SHP77 treated with DMSO at 0.1 percent for 48 hours (cell line): ENCODE results near the gene XXYLT1.
"Not testable (repeated sequence)": the region's sequence is repeated elsewhere in the genome, so short reads cannot be mapped to it uniquely, and the experiment has no call there.

Source experiments
- DNase-seq: peaks from one replicate; lab custom pipeline; 2025; lab: John Stamatoyannopoulos, UW

Gene XXYLT1

DNA sequence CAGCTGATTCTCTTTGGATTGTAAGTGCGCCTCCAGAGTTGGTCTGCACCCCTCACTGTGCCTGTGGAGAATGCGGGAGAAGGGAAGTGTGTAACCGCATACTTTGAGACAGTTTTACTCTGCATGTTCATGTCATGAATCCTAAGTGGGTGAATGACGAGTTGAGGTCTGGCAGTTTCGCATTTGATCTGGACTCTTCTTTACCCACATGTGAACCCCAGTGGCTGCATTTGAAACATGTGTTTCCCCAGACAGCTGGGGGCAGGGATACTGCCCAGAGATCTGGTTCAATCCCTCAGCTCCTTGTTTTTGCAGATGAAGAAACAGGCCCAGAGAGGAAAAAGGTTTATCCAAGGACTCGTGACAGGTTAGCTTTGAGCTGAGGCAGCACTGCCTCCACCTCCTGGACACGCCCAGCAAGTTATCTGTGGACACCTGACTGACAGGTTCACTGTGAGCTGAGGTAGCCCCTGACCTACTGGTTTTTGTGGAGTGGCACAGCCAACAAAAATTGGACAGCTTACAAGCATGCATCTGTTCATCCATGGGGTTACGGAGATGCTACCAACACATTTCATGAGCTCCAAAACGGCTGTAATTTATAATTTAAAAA lies 207.3 kb downstream of the XXYLT1 start:
- DNase-seq = no peak

DNA sequence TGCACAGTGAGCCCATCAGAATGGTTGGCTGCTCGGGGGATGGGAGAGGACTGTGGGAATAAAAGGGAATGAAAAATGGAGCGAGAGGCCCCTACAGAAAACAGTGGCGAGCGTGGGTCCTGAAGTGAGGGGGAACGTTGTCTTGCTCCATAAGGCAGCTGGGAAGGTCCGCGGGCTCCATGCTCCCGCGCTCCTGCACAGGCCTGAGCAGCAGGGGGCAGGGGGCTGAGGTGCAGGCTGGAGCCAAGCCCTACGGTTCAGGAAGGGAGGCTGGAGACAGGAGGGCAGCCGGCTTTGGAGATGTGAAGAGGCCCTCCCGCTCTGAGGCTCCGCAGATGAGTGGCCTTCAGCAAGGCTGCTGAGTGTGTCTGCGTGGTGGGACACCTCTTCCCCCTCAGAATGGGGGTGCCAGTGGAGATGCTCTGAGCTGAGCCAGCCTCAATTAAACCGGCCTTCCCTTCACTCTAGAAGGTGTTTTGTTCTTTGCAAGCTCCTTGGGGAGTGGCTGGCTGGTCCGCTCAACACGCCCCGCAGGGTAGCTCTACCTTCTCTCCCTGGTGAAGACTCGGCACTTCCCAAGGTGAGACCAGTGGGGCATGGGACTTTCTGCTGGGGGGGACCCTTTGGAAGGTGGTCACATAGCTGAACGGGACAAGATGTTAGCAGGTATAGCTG lies 208.0 kb downstream of the XXYLT1 start:
- no peak for DNase-seq

DNA sequence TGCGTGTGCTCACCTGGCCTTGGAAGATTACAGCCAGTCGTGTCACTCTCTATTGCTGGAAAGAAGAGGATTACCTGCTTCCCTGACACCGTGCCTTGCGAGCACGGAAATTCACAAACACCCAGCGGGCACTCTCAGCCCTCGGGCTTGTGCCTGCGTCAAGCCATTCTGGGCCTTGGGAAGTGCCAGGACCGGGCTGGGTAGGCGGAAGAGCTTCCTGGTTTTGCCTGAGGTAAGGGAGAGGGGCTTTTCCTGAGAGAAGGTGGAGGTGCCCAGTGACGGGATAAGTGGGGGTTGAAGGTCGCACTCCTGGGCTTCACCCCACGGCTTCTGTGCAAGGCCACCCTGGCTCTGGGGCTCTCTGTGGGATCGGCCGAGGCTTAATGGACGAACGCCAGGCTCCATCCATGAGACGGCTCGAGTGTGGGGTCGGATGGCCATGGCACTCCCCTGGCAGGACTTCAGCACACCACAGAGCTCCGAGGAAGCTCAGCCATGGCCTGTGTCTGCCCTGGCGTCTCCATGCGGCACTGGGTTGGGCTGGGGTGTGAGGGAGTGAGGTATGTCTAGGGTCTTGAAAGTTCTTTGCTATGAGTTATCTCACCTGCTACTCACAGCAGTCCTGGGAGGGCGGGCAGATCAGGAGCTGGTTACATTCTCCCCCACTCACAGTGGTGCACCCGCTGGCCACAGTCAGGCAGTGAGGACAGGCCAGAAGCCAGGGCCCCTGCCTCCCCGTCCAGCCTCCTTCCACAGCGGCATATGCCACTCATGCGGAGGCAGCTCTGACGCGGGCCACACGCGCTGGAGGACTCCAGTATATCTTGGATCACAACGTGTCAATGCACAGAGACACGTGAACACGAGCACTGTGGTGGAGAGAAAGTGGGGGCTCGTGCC lies 209.0 kb downstream of the XXYLT1 start:
- no peak for DNase-seq

DNA sequence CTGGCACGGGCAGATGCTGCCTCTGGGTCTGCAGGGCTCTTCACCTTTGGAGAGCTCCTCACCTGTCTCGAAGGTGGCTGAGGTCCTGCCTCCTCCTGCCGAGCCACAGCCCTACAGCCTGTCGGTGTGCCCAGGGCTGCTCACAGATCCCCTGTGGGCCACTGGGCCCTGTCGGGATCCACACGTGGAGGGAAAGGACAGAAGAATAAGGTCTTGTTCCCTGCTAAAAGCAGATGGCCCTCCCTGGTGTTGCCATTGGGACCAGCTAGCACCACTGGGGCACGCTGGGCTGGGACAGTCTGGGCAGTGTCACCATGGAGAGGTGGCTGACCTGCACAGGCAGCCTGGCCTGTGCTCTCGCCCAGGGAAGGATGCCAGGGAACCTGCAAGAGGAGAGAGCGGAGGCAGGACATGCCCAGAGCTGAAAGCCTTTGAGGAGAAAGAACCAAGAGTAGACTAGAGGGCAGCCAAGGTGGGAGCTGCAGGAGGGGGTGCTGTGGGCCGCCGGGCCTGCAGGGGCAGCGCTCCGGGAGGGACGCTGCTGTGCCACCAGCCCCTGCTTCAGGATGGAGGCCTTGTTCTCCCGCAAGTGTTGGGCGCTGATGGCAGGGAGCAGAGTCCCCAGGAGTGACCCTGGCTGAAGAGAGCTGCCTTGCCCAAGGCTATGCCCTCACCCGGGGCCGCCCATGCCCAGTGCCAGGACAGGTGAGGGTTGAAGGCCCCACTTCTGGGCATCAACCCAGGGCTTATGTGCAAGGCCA lies 210.2 kb downstream of the XXYLT1 start:
- DNase-seq = no peak

DNA sequence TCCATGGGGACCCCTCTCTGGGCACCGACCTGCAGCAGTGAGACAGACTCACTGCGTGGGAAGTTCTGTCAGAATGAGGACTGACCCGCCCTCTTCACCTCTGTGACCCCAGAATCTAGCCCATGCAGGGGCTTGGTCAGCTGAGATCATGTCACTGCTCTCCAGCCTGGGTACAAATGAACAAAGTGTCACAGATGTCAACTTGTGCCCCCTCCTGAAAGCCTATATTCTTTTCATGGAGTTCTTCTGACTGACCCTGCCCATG lies 210.8 kb downstream of the XXYLT1 start:
- DNase-seq = no peak

DNA sequence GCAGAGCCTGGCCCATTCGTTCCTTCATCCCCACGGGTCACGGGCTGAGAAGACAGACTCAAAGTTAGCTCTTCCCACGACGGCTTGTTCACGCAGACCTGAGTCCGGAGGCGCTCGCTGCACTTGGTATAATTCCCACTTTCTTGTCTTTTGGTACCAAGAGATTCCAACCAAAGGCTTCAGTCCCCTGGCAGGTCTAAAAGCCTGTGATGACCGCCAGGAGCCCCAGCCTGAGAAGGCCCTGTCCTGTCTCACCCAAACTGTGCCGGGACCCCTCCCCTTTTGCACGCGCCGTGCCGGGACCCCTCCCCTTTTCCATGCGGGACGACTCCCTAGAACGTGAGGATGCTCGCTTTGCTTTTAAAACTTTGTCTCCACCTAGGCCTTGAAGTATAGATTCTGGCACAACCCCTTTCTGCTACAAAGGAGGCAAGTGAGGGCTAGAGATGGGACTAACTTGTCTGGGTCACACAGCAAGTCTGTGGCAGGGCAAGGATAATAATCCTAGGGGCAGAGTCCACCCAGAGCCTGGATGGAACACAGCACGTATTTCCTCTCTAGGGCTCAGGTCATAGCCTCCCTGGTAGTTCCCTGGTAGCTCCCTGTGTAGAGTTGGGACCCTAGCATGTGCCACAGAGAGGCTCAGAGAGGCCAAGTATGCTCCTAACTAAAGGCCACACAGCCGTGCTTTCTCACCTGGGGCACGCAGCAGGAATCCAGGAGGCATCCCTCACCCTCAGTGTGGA lies 211.3 kb downstream of the XXYLT1 start:
- no peak for DNase-seq

DNA sequence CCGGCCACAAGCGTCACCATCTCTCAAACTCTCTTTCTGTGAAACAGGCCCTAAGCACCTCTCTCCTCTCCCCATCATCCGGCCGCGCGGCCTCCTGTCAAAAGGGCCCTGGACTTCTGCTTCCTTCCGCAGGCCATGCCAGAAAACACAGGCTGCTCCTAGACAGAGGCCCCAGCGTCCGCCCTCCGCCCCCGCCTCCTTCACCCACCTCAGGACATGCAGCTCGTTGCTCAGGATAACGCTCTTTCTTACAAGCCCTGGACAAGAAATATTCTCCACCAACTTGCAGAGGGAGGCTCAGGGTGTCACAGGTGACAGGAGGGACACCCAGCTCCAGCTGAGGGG lies 212.0 kb downstream of the XXYLT1 start:
- no peak for DNase-seq

DNA sequence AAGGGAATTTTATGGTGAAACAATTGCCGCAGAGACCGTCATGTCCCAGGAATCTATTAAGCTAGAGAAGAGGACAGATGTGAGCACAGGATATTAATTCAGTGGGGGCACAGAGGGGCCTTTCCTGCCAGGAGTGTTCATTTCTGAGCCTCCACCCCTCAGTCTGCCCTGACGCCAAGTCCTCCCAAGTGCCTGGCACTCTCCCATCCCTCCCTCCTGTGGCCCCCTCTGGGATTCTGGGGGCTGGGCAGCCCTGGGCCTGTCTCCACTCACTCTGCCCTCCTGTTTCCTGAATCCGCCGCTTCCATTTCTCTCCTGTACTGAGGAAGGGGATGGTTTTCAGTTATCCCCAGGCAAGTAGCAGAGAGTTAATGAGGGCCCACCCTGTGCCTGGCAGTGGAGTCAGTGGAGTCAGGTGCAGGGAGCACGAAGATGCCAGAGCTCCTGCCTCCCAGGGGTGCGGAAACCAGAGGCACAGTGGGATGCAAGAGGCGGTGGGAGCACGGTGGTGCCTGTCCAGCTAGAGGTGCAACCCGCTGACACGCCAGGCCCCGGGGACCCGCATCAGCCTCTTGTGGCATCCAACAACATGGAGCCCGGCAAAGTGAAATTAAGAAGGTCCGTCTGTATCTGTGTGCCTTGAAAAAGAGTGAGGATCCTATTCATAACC lies 212.5 kb downstream of the XXYLT1 start:
- no peak for DNase-seq

DNA sequence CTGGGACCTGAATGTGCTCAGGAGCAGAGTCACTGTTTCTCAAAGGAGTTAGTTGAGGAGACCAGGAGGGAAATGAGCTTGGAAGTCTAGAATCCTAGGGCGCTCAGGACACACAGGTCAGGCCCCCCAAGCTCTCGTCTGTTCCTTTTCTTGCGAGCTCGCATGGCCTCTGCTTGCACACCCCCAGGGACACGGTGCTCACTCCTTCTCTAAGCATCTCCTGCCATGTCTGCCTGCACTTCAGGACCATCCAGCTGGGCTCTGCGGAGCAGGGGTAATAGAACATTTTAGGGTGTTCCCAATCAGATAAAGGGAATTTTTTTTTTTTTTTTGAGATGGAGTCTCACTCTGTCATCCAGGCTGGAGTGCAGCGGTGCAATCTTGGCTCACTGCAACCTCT lies 213.2 kb downstream of the XXYLT1 start:
- no peak for DNase-seq

DNA sequence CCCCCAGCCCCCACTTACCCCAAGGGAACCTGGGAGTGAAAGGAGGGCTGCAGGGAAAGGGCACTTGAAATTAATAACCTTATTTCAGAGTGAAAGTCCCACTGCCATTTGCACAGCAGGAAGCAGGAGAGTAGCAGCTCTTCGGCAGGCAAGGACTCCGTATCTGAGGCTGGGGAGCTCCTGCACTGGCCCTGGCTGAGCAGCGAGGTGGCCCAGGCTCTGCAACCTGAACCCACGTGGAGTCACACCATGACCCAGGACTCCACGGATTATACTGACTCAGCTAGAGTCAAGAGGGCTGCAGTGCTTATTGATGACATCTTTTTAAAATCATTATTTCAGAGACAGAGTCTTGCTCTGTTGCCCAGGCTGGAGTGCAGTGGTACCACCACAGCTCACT lies 214.5 kb downstream of the XXYLT1 start:
- DNase-seq = no peak

DNA sequence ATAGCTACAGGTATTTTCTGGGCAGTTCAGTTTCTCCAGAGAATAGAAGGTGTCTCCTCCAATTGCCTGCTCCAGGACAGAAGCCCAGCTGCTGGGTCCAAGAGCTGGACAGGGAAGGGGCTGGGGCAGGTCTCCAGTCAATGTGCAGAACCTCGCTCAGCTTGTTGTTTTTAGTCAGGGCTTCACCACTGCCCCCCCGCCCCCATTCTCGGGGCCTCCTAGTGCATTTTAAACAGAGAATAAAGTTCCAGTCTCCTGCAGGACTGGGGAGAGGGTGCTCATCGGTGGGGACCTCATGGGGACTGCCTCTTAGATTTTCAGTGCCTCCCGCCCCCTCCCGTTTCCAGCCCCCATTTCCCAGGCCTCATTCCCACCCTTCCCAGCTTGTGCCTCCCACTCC lies 216.6 kb downstream of the XXYLT1 start:
- DNase-seq = no peak

DNA sequence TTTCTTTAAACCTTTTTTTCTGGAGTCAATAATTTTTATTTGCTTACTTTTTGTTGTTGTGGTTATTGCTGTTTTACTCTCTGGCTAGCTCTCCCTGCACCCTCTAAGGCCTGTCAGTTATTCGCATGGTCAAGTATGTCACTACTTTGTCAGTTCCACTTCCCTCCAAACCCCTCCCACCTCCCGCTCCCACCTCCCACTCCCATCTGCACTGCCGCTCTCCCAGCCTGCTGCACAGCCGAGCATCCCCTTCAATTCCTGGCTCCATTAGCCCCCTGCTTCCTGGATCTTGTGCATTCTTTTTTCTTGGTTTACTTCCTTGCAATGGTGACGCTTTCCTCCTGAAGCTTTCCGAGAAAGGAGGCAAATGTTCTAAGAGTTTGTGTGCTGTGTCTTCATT lies 218.0 kb downstream of the XXYLT1 start:
- DNase-seq = no peak

DNA sequence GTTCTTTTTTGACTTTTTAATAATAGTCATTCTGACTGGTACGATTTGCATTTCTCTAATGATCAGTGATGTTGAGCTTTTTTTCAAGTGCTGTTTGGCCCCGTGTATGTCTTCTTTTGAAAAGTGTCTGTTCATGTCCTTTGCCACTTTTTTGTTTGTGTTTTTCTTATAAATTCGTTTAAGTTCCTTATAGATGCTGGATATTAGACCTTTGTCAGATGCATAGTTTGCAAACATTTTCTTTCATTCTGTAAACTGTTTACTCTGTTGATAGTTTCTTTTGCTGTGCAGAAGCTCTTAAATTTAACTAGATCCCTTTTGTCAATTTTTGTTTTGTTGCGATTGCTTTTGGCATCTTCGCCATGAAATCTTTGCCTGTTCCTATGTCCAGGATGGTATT lies 220.7 kb downstream of the XXYLT1 start:
- not testable (repeated sequence) for DNase-seq

DNA sequence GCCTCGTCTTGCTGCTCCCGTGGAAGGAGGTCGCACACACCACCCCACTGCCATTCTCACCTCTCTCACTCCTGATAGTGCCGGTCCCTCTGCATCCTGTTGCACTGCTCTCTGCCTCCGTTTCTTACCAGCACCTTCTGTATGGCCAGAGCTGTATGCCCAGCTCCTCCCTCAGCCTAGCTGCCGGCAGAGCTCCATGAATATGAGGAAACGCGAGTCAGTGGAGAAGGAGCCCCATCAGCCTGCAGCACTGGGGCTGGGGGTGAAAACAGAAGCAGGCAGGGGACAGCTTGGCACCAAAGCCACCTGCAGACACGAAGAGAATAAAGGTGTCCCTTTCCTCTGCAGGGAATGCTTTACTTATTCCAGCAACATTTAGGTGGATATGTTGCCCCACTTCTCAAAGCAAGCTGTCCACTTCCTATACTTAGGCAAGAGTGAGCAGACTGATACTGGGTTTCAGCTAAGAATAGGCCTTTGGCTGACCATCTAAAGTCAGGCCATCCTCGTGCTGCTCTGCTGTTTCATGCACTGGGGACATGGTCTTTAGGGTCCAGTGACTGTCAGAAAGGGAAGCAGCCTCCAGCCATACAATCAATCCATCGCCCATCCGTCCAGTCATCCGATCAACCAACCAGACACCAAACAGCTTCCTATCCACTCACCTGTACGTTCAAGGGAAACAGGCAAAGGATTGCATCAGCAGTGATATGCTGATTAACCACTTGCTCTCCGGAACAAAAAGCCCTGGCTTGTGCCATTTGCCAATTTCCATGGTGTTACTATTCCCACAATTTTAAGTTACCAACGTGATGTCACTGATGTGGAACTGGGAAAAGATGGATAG lies 222.7 kb downstream of the XXYLT1 start:
- DNase-seq = no peak

DNA sequence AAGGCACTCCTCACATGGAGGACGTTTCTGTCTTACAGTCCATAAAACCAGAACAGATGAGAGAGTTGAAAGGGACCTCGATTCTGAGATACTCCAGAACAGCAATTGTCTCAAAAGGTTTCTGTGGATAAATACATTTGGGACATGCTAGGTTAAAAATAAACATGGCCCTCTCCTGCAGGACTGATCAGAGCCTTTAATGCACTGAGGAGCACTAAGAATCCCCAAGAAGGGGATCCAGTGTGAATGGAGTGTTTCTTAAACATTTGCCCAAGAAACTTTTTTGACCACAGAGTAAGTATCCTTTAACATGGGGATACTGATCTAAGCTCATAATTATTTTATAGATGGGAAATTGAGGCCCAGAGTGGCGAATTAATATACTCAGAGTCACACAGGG lies 223.4 kb downstream of the XXYLT1 start:
- DNase-seq = no peak

DNA sequence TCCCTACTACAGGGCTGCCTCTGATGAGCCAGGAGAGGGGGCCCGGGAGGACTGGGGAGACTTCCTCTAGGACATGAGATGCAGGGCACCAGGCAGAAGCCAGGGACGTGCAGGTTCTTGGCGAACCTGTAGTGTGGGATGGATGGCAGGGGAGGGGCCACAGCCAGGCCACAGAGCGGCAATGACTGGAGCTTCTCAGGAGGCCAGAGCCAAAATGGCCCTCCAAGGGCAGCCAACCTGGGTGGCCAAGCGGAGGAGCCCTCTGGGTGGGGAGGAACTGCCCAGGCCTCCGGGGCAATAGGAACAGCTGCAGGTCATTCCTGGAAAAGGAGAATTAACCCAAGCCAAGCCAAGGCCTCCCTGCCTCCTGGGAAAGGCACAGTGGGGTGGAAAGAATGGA lies 224.5 kb downstream of the XXYLT1 start:
- no peak for DNase-seq

DNA sequence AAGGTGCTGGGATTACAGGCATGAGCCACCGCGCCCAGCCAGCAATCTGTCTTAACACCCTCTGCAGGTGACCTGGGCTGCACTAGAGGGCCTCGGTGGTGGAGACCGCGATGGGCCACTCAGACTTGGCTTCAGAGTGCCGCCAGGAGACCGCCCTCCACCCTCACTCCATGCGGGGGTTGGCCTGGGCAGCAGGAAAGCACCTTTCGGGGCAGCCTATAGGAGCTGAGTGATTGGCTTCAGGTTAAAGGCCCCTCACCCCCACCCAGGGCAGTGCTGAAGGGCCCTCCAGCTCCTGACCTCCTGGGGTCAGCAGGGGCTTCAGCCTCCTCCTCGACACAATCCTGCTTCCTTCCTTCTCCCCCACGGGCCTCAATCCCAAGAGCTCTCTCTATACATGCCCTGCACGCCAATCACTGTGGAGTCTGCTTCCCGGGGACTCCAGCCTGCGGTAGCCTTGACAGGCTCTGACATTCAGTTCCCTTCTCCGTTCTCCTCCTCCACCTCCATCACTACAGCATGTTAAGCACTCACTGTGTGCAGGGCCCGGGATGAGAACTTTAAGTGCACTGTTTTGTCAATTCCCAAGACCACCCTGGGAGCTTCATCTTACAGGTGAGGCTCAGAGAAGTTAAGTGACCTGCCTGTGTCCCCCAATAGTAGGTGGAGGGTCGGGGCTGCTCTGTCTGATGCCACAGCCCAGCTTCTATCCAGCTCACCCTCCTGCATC lies 225.3 kb downstream of the XXYLT1 start:
- no peak for DNase-seq

DNA sequence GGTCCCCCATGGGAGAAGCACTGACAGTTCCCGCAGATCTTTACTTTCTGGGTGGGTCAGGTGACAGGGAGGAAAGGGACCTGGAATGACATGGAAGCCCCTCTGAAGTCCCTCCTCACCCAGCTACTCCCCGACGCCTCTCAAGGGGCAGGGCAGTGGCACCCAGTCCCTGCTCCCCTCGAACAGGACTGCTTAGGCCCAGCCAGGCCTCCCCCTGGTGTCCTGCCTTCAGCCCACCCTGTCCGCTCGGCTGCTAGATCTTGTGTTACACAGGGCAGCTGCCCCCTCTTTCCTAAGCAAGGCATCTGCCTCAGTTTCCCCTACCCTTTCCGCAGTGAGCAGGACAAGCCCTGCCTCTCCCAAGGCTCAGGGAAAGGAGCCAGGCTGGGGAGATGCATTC lies 226.5 kb downstream of the XXYLT1 start:
- no peak for DNase-seq

DNA sequence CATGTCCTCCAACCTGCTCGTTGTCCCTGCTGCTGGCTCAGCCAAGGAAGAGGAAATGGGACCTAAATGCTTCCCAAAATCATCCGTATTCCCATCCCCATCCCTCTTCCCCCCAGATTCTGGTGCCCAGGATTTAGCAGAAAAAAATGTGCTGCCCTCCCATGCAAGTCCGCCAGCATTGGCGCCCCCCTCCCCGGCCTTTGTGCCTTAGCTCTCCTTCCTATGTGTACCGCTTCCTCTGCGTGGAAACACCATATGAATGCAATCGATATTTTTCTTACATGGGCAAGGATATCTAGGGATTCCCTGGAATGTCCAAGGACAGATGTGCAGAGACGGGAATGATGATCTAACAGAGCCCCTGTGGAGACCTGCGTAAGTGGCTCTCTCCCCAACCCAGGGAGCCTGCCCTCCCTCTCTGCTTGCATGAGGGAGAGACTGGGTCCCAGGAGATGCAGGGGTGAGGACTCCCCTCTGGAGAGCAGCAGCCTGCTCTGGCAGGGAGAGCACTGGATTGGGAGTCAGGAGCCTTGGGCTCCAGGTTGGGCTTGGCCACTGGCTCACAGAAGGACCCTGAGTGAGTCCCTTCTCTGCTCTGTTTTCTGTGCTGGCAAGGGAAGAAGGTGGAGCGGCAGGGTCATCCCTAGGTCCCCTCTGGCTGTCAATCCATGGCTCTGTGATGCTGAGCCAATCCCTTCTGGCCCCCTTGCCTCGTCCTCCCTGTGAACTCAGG lies 227.2 kb downstream of the XXYLT1 start:
- DNase-seq = no peak
